ENCODE measurements around the gene SMIM36.
A peak's percentile ranks its signal among the peaks of the same experiment; 100 is the strongest.
"Not testable (repeated sequence)": the region's sequence is repeated elsewhere in the genome, so short reads cannot be mapped to it uniquely, and the experiment has no call there.

SMIM36 gene

DNA sequence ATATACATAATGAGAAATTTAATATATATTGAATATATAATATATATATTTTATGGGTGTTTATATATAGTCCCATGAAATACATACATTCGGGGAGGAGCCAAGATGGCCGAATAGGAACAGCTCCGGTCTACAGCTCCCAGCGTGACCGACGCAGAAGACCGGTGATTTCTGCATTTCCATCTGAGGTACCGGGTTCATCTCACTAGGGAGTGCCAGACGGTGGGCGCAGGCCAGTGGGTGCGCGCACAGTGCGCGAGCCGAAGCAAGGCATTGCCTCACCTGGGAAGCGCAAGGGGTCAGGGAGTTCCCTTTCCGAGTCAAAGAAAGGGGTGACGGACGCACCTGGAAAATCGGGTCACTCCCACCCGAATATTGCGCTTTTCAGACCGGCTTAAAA lies 9.6 kb downstream of the SMIM36 start:
- not testable (repeated sequence) for DNase-seq

DNA sequence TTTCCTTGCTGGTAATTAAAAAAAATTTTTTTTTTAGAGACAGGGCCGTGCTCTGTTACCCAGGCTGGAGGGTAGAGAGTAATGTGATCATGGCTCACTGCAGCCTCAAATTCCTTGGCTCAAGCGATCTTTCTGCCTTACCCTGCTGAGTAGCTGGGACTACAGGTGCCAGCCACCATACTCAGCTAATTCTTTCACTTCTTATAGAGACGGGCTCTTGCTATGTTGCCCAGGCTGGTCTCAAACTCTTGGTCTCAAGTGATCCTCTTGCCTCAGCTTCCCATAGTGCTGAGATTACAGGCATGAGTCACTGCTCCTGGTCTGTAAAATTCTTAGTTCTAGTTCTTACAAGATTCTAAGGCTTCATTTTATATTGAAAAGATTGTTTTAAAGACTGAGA lies 11.1 kb downstream of the SMIM36 start:
- DNase-seq = no peak

DNA sequence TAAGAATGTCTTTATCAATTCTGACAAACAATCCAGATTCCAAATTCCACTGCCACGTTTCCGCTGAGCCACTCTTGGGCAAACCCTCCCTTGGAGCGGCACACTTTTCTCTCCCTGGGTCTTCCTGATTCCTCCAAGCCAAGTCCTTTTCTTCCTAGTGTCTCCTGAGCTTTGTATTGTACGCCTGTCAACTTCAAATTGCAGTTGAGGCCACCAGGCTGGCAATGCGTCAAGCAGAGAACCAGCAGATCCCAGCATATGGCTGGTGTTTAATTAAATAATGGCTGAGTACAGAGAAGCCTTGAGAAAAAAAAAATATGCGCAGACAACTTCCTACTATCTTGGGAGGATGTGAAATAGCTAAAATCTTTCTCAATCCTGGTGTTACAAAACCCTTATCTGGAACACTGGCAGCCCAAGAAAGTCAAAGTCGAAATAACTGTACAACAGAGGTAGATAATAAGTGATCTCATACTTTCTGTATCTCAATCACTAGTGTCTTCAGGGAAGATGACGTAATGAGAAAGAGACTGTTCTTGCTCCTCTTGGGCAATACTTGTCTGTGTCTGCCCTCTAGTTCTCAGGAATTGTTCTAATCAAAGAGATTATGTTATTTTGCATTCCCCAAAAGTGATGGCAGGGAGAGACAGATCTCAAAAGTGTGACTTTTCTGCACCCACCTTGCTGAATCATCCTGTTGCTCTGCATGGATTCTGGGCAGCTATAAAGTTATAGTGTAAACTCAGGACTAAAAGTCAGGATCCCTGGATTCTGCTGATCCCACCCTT lies 15.0 kb downstream of the SMIM36 start:
- DNase-seq = peak; percentile 48 to 87 (median 68)

DNA sequence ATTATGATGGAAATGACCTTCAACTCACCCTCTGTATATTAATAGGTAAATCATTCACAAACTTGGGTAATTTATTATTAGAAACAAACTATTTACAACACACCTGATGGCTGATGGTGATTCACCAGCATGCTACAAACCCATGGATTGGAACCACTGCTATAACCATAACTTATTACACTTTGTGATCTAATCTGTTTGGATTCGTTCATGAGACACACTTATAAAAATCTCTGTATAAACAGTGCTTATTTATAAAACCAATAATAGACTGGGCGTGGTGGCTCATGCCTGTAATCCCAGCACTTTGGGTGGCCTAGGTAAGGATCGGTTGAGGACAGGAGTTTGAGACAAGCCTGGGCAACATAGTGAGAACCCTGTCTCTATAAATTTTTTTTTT lies 16.0 kb downstream of the SMIM36 start:
- no peak for DNase-seq

GRCh38 chr17:55492781-55493341 lies 18.4 kb downstream of the SMIM36 start:
- DNase-seq = no peak

DNA sequence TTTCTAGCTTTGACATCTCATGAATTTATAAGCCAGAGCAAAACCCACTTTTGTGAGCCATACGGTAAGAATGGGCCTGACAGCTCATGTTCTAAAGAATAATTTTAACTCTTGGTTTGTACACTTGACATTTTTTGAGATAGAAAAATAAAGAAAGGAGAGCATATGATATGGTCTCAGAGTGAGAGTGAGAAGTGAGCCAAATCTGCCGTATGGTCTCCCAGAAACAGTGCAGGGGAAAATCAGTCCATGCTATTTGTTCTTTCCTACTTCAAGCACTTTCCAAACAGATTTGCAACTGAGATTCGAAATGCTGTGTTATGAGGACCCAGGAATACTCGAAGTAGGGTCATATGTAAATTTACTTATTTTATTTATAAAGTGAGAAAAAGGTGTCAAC lies 20.9 kb downstream of the SMIM36 start:
- no peak for DNase-seq

DNA sequence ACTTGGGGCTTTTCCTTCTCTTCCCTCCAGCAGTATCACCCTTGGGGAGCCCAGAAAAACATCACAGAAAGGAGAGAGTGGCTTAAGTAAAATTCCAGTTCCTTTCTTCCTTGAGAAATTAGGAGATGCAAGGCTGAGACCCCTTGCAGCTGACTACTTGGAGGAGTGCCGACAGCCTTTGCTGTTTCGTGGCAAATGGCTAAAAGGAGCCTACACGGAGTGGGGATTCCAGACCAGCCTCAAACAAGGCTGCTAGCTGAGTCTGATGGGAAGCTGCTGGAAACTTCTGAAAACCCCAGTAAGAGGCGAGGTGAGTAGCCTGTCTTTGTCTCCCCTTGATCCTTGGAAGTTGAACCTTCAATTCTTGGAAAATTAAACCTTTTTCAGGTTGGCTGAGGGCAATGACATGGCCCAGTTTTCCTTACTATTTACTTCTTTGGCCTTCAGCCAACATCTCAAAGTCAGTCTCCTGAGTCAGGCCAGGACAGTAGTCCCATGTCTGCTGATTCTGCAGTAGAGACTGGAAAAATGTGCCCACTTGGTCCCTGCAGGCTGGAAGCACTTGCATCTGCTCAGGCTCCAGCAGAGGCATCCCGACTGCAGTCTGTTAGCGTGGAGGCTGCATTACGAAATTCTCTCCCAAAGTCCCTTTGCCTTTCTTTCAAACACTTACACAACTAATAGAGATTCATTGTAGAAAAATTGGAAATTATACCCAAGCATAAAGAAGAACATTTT lies 23.4 kb downstream of the SMIM36 start:
- no peak for DNase-seq

DNA sequence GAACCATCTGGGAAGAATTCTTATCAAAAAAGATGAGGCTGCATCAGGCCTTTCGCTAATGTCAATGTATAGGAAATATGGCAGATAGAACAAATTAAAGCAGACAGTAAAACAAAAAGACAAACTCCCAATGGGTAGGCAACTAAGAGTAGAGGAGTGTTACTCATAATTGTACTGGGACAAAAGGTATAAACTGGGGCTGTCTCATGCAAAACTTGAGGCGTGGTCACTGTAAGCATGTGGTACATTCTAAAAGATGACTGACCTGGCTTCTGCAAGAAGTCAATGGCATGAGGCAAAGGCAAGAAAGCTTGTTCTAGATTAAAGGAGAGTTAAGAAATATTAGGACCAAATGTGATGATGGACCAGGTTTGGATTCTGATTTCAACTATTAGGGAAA lies 26.7 kb downstream of the SMIM36 start:
- DNase-seq = no peak

DNA sequence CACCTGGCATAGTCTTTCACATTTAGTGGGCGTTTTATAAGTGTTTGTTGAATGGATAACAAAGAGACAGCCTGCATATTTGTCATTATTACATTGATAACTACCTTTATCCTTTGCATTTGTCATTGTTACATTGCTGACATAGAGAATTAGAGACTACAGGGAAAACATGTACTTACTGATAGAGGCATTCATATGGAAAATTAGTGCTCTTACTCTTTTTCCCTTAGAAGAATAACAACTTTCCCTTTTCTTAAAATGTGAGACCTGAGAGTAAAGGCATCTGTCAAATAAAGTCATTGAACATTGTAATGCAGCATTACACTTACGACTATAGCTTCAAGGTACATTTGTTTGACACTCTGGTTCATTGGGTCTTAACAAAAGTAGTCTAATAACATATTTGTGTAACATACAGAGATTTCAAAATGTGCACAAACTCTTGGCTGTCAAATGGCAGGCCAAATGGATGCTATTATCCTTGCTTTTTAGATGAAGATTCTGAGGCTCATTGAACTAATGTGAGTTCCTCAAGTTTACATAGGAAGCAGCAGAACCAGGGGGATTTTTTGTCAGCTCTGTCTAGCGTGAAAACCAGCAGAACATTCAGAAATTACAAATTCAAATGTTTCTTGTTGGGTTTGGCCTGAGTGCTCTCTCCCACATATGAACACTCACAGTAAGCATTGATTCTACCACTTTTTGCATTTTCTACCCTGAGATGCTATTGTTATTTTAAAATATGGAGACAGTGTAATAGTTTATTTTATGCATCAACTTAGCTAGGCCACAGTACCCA lies 28.5 kb downstream of the SMIM36 start:
- DNase-seq = no peak

DNA sequence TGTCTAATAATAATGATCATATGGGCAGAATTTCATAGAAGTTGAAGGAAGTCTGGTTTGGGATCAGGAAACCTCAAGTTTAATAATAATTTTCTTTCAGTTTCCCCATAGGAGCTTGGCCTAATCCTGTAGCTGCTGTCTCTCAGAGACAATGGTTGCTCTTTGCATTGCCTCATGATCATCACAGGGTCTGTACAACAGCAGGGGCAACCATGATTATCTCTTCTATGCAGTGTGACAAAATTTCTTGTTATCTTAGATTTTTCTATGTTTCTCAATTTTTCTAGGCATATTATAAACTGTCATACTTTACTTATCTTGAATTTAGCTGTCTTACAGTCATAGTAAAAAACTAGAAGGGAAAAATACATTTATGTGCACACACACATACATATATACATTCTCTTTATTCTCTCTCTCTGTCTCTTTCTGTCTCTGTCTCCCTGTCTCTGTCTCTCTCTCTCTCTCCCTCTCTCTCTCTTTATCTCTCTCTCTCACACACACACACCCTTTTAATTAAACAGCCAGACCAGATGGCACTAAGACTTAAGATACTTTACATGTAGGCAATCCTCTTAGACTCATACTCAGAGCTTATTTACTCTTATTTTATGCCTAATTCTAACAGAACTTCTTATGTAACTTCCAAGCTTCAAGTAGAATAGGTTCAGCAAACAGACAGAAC lies 30.5 kb downstream of the SMIM36 start:
- no peak for DNase-seq

DNA sequence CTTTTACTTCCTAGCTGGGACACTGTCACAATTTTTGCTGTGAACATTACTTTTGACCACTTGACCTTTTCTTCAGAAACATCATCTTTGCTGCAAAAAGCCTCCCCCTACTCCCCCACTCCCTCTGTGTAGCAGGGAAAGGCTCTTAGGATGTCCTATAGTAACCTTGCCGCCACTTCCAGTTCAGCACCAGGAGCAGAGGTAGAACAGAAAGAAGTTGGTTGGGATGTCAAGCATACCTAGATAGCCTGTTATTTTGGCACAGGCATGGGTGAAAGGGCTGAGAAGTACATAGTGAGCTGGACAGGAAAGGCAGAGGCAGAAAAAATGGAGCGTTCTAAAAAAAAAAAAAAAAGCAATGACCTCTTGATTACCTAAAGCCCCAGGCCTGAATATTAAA lies 31.3 kb downstream of the SMIM36 start:
- no peak for DNase-seq

GRCh38 chr17:55478971-55479370 lies 32.3 kb downstream of the SMIM36 start:
- DNase-seq = no peak

GRCh38 chr17:55466671-55467070 lies 44.6 kb downstream of the SMIM36 start:
- peak in 3 of 4 experiments; percentile 26 to 42 (median 29) for DNase-seq

DNA sequence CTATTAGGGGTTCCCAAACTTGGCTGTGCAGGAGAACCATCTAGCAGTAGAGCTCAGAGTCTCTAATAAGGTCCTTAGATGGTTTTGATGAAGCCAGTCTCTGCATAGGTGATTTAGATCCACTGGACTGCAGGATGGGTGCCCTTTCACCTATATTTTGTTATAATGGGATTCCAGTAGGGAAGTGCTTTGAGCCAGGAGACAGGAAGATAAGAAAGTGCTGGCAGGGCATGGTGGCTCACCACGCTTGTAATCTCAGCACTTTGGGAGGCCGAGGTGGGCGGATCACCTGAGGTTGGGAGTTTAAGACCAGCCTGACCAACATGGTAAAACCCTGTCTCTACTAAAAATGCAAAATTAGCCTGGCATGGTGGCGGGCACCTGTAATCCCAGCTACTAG lies 45.5 kb downstream of the SMIM36 start:
- not testable (repeated sequence) for DNase-seq

- DNase-seq = peak in 2 of 4 experiments; percentile 31 to 48
Observed at GRCh38 chr17:55463600-55463999, 47.7 kb downstream of the SMIM36 start.

- no peak for DNase-seq
Observed at GRCh38 chr17:55462711-55463110, 48.5 kb downstream of the SMIM36 start.

- no peak for DNase-seq
Observed at GRCh38 chr17:55462234-55462633, 49.0 kb downstream of the SMIM36 start.

- peak in 1 of 4 experiments; percentile 41 for DNase-seq
Observed at GRCh38 chr17:55458978-55459377, 52.3 kb downstream of the SMIM36 start.

- DNase-seq = no peak
Observed at GRCh38 chr17:55458287-55458900, 52.9 kb downstream of the SMIM36 start.

DNA sequence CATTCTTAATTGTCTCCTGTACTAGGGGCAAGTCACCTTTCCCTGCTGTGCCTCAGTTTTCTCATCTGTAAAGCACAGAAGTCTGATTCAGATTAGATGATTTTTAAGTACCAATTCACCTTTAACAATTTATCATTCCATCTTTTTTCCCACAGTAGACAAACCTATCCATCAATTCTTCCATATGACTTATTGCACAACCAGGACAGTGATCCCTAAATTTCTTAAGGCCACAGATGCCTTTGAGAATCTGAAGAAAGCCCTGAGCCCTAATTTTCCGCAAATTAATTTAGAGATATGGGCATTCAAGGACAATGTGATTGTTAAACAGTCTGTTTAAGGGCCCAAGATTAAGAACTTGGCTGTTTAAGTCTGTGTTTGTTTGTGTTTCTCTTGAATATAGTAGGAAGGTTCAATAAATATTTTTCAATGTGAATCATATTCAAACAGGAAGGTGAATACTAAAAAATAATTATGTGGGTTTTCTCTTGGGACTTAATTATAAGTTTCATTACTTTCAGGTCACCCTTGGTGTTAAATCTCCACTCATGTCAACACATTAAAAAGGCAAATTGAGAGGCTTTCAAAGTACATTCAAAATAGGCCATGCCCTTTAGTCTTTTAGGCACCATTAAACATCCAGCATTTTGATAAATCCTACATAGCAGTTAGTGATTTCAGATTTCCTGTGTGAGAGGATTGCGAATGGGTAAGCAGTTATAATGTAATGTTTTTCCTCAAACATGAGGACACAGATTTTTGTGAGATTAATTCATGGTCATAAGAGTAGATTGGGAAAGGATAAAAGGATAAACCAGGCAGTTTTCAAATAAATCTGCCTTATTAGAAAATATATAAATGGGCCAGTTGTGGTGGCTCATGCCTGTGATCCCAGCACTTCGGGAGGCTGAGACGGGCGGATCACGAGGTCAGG lies 54.7 kb downstream of the SMIM36 start:
- no peak for DNase-seq
